Measurements from ENCODE around the gene ZMIZ1. TPM values are rescaled to one million over a fixed set of nuclear protein-coding genes. Genes with fewer than 3 reads are reported as not detected.

ZMIZ1 gene
- total RNA-seq, 2 experiments from 2014 or later: 14.6 to 15.5 TPM

DNA sequence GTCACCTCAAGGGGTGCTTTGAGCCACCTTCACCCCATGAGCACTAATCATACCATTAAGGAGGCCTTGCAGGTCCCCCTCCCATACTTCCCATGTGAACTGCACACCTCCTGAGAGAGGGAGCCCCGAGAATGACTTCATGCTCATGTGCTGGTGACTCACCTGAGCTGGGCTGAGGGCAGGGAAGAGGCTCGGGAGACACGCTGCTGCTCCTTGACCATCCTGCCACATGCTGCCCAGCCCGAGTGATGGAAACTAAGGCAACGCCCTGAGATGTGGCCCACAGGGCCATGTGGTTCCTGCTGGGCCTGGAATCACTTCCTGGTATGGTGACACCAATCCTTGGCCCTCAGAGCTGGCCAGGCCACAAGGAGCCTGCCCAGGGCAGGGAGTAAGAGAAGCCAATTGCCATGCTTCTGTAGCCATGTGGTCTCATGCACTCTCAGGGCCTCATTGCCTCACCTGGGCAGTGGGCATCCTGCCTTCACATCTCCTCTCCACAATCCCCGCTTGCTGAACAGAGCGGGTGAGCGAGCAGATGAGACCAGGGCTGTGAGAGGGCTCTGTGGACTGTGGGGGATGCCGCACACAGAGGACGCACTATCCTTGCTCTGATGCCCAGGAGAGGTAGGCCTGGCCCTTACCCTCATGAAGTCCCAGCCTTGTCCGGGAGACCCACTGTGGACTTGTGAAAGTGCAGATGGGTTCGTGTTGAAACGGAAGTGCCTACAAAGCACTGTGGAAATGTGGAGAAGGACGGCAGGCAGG lies 260.2 kb downstream of the ZMIZ1 start:
- Mint-ChIP-seq H3K27me3 (no peaks in the 10 kb centered on the region), H3K36me3 (ENCODE audit: low read depth) (no peaks in the 10 kb centered on the region), H3K9me3 (no peaks in the 10 kb centered on the region), H3K4me3 (no peak overlapping the region), H3K27ac (no peak overlapping the region), H3K4me1 (ENCODE audit: low read depth) (peaks cover 28% of the 10 kb centered on the region)
- CTCF ChIA-PET: no interaction called here
- Histone ChIP-seq H3K27ac (ENCODE audit: low read depth in 1 of 2, low read length in 2 of 2) (no peak overlapping the region), H3K36me3 (ENCODE audit: insufficient read depth, low read length) (no peaks in the 10 kb centered on the region), H3K27me3 (ENCODE audit: control insufficient read depth in 1 of 2, insufficient read depth in 2 of 2, low read length in 2 of 2) (no peaks in the 10 kb centered on the region), H3K9me3 (ENCODE audit: control insufficient read depth in 1 of 2, insufficient read depth in 1 of 2, low read length in 2 of 2) (peaks cover 0 to 3% of the 10 kb centered on the region in 2 experiments), H3K4me3 (ENCODE audit: low read length) (no peak overlapping the region), H3K4me1 (ENCODE audit: insufficient read depth, low read length) (peaks cover 33% of the 10 kb centered on the region)
- TF ChIP-seq, protein P1, sequence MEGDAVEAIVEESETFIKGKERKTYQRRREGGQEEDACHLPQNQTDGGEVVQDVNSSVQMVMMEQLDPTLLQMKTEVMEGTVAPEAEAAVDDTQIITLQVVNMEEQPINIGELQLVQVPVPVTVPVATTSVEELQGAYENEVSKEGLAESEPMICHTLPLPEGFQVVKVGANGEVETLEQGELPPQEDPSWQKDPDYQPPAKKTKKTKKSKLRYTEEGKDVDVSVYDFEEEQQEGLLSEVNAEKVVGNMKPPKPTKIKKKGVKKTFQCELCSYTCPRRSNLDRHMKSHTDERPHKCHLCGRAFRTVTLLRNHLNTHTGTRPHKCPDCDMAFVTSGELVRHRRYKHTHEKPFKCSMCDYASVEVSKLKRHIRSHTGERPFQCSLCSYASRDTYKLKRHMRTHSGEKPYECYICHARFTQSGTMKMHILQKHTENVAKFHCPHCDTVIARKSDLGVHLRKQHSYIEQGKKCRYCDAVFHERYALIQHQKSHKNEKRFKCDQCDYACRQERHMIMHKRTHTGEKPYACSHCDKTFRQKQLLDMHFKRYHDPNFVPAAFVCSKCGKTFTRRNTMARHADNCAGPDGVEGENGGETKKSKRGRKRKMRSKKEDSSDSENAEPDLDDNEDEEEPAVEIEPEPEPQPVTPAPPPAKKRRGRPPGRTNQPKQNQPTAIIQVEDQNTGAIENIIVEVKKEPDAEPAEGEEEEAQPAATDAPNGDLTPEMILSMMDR (IDR thresholded peaks at IDR 0.05): no peak
- intact Hi-C loops (cut with DNase I, micrococcal nuclease): loop anchor here (10.0 kb wide), 2 partner anchors 84 to 264 kb away; partner anchors contain the start of gene ZMIZ1 (in 1 of the 2)
- ATAC-seq (ENCODE audit: poor library complexity): no peak
- POLR2A ChIA-PET: interaction anchor here (0.6 kb wide), 1 partner anchor 11 kb away, joined by 3 read pairs; no protein-coding TSS in a partner anchor
- DNase-seq: peak in 3 of 14 experiments; percentile 11 to 61 (median 44)

DNA sequence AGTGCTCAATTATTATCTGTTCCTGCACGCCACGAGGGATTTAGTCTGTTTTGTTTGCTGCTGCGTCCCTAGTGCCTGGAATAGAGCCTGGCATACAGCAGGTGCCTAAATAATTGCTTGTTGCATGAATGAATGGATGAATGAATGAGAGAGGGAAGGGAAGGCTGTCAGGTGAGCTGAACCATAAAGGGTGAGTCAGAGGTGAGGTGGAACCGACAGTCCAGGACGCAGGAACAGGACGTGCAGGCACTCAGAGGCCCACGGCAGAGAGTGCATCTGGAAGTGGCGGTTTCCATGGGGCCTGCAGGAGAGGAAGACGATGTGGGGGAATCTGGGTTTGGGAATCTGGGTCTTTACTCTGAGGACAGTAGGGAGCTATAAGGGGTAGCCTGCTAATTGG lies 260.8 kb downstream of the ZMIZ1 start:
- H3K27me3 ChIP-seq (ENCODE audit: control insufficient read depth in 1 of 2, insufficient read depth in 2 of 2, low read length in 2 of 2): no peaks in the 10 kb centered on the region
- H3K4me3 ChIP-seq (ENCODE audit: low read length): no peak overlapping the region
- no peaks in the 10 kb centered on the region for H3K27me3 Mint-ChIP-seq
- H3K36me3 ChIP-seq (ENCODE audit: insufficient read depth, low read length): no peaks in the 10 kb centered on the region
- TF ChIP-seq, protein P1 (IDR thresholded peaks at IDR 0.05): no peak
- H3K4me3 Mint-ChIP-seq: no peak overlapping the region
- no peak overlapping the region for H3K27ac Mint-ChIP-seq
- H3K27ac ChIP-seq (ENCODE audit: low read depth in 1 of 2, low read length in 2 of 2): no peak overlapping the region
- H3K9me3 ChIP-seq (ENCODE audit: control insufficient read depth in 1 of 2, insufficient read depth in 1 of 2, low read length in 2 of 2): peaks cover 0 to 3% of the 10 kb centered on the region in 2 experiments
- ChIA-PET CTCF (no interaction called here), POLR2A (interaction anchor here (0.6 kb wide), 1 partner anchor 12 kb away, joined by 3 read pairs; no protein-coding TSS in a partner anchor)
- no peaks in the 10 kb centered on the region for H3K36me3 Mint-ChIP-seq (ENCODE audit: low read depth)
- DNase-seq (no peak), ATAC-seq (ENCODE audit: poor library complexity) (no peak)
- intact Hi-C loops (cut with DNase I, micrococcal nuclease): loop anchor here (10.0 kb wide), 2 partner anchors 85 to 265 kb away; partner anchors contain the start of gene ZMIZ1 (in 1 of the 2)
- peaks cover 27% of the 10 kb centered on the region for H3K4me1 ChIP-seq (ENCODE audit: insufficient read depth, low read length)
- no peaks in the 10 kb centered on the region for H3K9me3 Mint-ChIP-seq
- H3K4me1 Mint-ChIP-seq (ENCODE audit: low read depth): peaks cover 25% of the 10 kb centered on the region

DNA sequence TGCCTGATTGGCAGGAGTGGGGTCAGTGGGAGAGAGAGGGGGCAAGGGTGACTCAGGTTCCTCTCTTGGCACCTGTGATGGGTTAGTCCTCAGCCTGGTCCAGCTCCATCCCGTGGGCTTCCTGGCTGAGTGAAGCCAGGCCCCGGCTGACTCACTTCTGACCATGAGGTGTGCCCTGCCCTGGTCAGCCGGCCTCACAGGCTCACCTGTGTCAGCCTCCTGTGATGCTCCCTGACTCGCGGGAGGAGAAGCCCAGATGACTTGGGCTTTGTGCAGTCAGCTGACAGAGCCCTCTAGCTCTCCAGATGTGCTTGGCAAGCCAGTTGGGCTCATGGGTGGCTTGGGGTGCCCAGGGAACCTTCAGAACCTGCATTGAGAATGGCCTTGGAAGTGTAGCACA lies 262.5 kb downstream of the ZMIZ1 start:
- CTCF ChIA-PET: no interaction called here
- no peaks in the 10 kb centered on the region for H3K36me3 ChIP-seq (ENCODE audit: insufficient read depth, low read length)
- H3K27ac ChIP-seq (ENCODE audit: low read depth in 1 of 2, low read length in 2 of 2): peak overlapping the region in 1 of 2 donors; percentile 18
- Mint-ChIP-seq H3K4me1 (ENCODE audit: low read depth) (peaks cover 18% of the 10 kb centered on the region), H3K36me3 (ENCODE audit: low read depth) (no peaks in the 10 kb centered on the region), H3K27me3 (no peaks in the 10 kb centered on the region), H3K4me3 (no peak overlapping the region), H3K9me3 (no peaks in the 10 kb centered on the region), H3K27ac (peak overlapping the region; percentile 51)
- DNase-seq (peak in 2 of 14 experiments; percentile 21 to 50), ATAC-seq (ENCODE audit: poor library complexity) (no peak)
- H3K9me3 ChIP-seq (ENCODE audit: control insufficient read depth in 1 of 2, insufficient read depth in 1 of 2, low read length in 2 of 2): peaks cover 0 to 3% of the 10 kb centered on the region in 2 experiments
- intact Hi-C loops (cut with DNase I, micrococcal nuclease): no loop called here
- H3K4me3 ChIP-seq (ENCODE audit: low read length): no peak overlapping the region
- H3K4me1 ChIP-seq (ENCODE audit: insufficient read depth, low read length): peaks cover 23% of the 10 kb centered on the region
- TF ChIP-seq, protein P1 (IDR thresholded peaks at IDR 0.05): no peak
- H3K27me3 ChIP-seq (ENCODE audit: control insufficient read depth in 1 of 2, insufficient read depth in 2 of 2, low read length in 2 of 2): no peaks in the 10 kb centered on the region
- POLR2A ChIA-PET: interaction anchor here (0.8 to 1.5 kb wide), 2 partner anchors 8 to 13 kb away, joined by 3 to 8 read pairs; no protein-coding TSS in a partner anchor

All from CD4-positive, alpha-beta T cell (primary cell).